B cell (primary cell): ENCODE measurements around the gene TBC1D3B. TPM values are rescaled to one million over a fixed set of nuclear protein-coding genes. Genes with fewer than 3 reads are reported as not detected.
A peak's percentile ranks its signal among the peaks of the same experiment; 100 is the strongest.
"Not testable (repeated sequence)": the region's sequence is repeated elsewhere in the genome, so short reads cannot be mapped to it uniquely, and the experiment has no call there.

Experiments
- ATAC-seq: fragments of 200-7000 bp; cut with Tn5 transposase; one replicate; pipeline ENCODE4 v1.10.0; 2021; ENCODE audit warnings: low read depth, mild to moderate bottlenecking, moderate number of reproducible peaks, moderate library complexity
- CTCF ChIA-PET: fragments of 350-600 bp; sonication (Branson Sonifier 250); formaldehyde crosslinking; loops from one replicate; lab custom pipeline; 2021; ENCODE audit warnings: antibody characterized with exemption, inconsistent platforms; lab: Charles Lee
- POLR2A ChIA-PET: fragments of 350-600 bp; sonication (Branson Sonifier 250); formaldehyde crosslinking; loops from one replicate; lab custom pipeline; 2021; ENCODE audit warnings: antibody characterized with exemption; lab: Charles Lee
- DNase-seq: peaks from one replicate; pipeline ENCODE4 v3.0.0; 2013
- H2AFZ ChIP-seq: 2 replicates; pipeline ENCODE4 v1.6.1; 2012; ENCODE audit warnings: mild to moderate bottlenecking, low read depth, low read length; ENCODE audit not compliant: insufficient read depth, poor library complexity, severe bottlenecking
- H3K27ac ChIP-seq, 2 donors: 1 replicate in 1 of 2; 2 replicates in 1 of 2; pipeline ENCODE4 v1.5.1; 2012 to 2013; ENCODE audit warnings: low read length in 2 of 2, mild to moderate bottlenecking in 2 of 2, moderate library complexity in 1 of 2
- H3K27me3 ChIP-seq, 4 experiments: fragments of 200-600 bp in 1 of 4; sonication (generic) in 1 of 4; replicated peaks in 1 of 4; 1 replicate in 2 of 4; 2 replicates in 2 of 4; pipeline versions ENCODE4 v1.6.1 to v1.7.0; 2013 to 2016; ENCODE audit warnings: low read length in 3 of 4, mild to moderate bottlenecking in 2 of 4, mixed read lengths in 1 of 4, moderate library complexity in 1 of 4; ENCODE audit not compliant: insufficient read depth in 4 of 4, control insufficient read depth in 3 of 4; ENCODE audit errors: control extremely low read depth in 1 of 4
- H3K36me3 ChIP-seq, 2 experiments: replicated peaks in 1 of 2; 1 replicate in 1 of 2; 2 replicates in 1 of 2; pipeline versions ENCODE4 v1.6.1 to v1.7.1; 2013; ENCODE audit warnings: low read length in 1 of 2; ENCODE audit not compliant: insufficient read depth in 2 of 2, control insufficient read depth in 1 of 2; ENCODE audit errors: control extremely low read depth in 1 of 2, extremely low read depth in 1 of 2
- H3K4me1 ChIP-seq, 2 donors: fragments of 200-600 bp in 1 of 2; sonication (generic) in 1 of 2; 1 replicate in 1 of 2; 2 replicates in 1 of 2; pipeline versions ENCODE4 v1.5.1 to v1.6.1; 2013 to 2017; ENCODE audit warnings: low read length in 2 of 2; ENCODE audit not compliant: control insufficient read depth in 2 of 2, insufficient read depth in 2 of 2
- H3K4me2 ChIP-seq: replicated peaks from 2 replicates; pipeline ENCODE3; 2012; ENCODE audit warnings: mild to moderate bottlenecking, low read depth, low read length; ENCODE audit not compliant: poor library complexity, severe bottlenecking
- H3K4me3 ChIP-seq, 5 experiments: fragments of 200-600 bp in 1 of 5; sonication (generic) in 1 of 5; 1 replicate in 3 of 5; 2 replicates in 2 of 5; pipeline versions ENCODE4 v1.5.1 to v1.7.0; 2011 to 2016; ENCODE audit warnings: low read length in 4 of 5, mild to moderate bottlenecking in 4 of 5, low read depth in 2 of 5, control low read depth in 1 of 5, moderate library complexity in 1 of 5; ENCODE audit not compliant: insufficient read depth in 1 of 5; ENCODE audit errors: control extremely low read depth in 1 of 5, extremely low read depth in 1 of 5
- H3K79me2 ChIP-seq: fragments of 200-600 bp; sonication (generic); one replicate; pipeline ENCODE4 v1.6.0; 2016; ENCODE audit warnings: low read length; ENCODE audit not compliant: control insufficient read depth, insufficient read depth
- H3K9ac ChIP-seq: fragments of 200-600 bp; sonication (generic); 2 replicates; pipeline ENCODE4 v1.6.1; 2017; ENCODE audit warnings: mild to moderate bottlenecking, low read length, moderate library complexity
- H3K9me3 ChIP-seq, 3 donors: one replicate each; pipeline versions ENCODE4 v1.6.1 to v1.7.1; 2013; ENCODE audit warnings: low read length in 2 of 3; ENCODE audit not compliant: control insufficient read depth in 2 of 3, insufficient read depth in 1 of 3; ENCODE audit errors: control extremely low read depth in 1 of 3
- H4K20me1 ChIP-seq: 2 replicates; pipeline ENCODE4 v1.6.0; 2012; ENCODE audit warnings: mild to moderate bottlenecking, low read length; ENCODE audit not compliant: insufficient read depth, control insufficient read depth, poor library complexity, severe bottlenecking
- H3K27ac Mint-ChIP-seq: one replicate; pipeline ENCODE4 v1.8.0; 2021; ENCODE audit warnings: mixed read lengths
- H3K27me3 Mint-ChIP-seq: one replicate; pipeline ENCODE4 v1.8.0; 2021; ENCODE audit warnings: mixed read lengths
- H3K4me1 Mint-ChIP-seq: one replicate; pipeline ENCODE4 v1.8.0; 2021; ENCODE audit warnings: mixed read lengths
- H3K4me3 Mint-ChIP-seq: one replicate; pipeline ENCODE4 v1.8.0; 2021; ENCODE audit warnings: mixed read lengths
- H3K9me3 Mint-ChIP-seq: one replicate; pipeline ENCODE4 v1.8.0; 2022; ENCODE audit warnings: mixed read lengths; ENCODE audit not compliant: insufficient read depth
- EZH2 ChIP-seq: IDR thresholded peaks from 2 replicates; pipeline ENCODE4 v1.6.1; 2012; ENCODE audit warnings: borderline replicate concordance, low read depth, mild to moderate bottlenecking, moderate library complexity, low read length; ENCODE audit not compliant: insufficient read depth, poor library complexity, severe bottlenecking
- WGBS: methylation state at CpG from one replicate; pipeline ENCODE4 v1.1.5; 2013; ENCODE audit warnings: missing lambda C conversion rate; ENCODE audit not compliant: insufficient coverage; 5-methylcytosine and 5-hydroxymethylcytosine counted together
- intact Hi-C: fragments of 100-400 bp; cut with micrococcal nuclease; formaldehyde crosslinking; loops from one replicate; pipeline ENCODE4 v1.10.0; 2022
- polyA plus RNA-seq: library from polyadenylated mRNA; depleted of rRNA; stranded (reverse); fragments of >200 nt; gene quantifications from 2 replicates; pipeline ENCODE4 v1.2.3, GENCODE V29; 2012
- total RNA-seq, 2 donors: library from RNA; stranded (reverse); fragments of 120-200 nt in 1 of 2; gene quantifications; 1 replicate in 1 of 2; 2 replicates in 1 of 2; pipeline versions ENCODE4 v1.2.3 to v1.2.4, GENCODE V29; 2013 to 2022
- TF ChIP-seq, protein P1 (sequence below): fragments of 200-600 bp; IDR thresholded peaks from one replicate; pipeline ENCODE4 v1.8.0; 2022; ENCODE audit warnings: antibody characterized with exemption, mild to moderate bottlenecking

The TBC1D3B gene
- total and polyA plus RNA-seq, 2 donors (not counting 1 experiment from before 2014, with no cell fraction given): 3.2 to 17.3 TPM

DNA sequence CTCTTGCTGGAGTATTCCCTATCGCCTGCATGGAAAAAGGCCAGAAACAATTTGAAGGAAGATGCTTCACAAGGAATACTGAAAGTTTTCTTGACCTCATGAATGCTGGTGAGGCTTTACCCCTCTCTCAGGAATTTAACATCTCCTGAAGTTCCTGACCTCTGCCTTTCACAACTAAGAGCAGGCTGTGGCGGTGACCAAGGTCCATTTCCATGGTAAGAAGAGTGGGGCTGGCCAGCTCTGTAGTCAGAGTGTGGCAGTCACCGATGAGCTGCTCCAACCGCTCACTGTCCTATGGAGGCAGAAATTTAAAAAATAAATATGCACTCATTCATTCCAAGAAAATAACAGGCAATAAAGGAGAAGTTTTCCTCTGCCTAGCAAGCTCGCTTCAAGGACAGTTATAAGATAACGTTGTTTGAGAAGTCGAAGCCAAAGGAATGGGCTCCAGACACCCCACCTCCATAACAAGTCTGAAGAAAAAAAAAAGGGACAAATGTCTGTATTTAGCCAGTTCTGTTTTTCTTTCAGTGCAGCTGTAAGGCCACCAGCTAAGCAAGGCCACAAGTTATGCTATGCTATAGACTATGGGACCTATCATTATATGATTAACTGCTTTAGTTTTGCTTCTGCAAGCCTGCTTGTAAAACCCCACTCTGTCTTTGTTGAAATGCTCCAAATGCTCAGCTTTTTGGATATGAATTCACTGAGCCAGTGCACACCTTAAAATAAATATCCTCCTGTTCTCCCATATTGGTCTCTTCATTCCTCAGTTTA lies 28.5 kb upstream of the TBC1D3B start:
- intact Hi-C loops: no loop called here
- POLR2A ChIA-PET: no interaction called here
- TF ChIP-seq, protein P1, sequence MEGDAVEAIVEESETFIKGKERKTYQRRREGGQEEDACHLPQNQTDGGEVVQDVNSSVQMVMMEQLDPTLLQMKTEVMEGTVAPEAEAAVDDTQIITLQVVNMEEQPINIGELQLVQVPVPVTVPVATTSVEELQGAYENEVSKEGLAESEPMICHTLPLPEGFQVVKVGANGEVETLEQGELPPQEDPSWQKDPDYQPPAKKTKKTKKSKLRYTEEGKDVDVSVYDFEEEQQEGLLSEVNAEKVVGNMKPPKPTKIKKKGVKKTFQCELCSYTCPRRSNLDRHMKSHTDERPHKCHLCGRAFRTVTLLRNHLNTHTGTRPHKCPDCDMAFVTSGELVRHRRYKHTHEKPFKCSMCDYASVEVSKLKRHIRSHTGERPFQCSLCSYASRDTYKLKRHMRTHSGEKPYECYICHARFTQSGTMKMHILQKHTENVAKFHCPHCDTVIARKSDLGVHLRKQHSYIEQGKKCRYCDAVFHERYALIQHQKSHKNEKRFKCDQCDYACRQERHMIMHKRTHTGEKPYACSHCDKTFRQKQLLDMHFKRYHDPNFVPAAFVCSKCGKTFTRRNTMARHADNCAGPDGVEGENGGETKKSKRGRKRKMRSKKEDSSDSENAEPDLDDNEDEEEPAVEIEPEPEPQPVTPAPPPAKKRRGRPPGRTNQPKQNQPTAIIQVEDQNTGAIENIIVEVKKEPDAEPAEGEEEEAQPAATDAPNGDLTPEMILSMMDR: no peak
- no peak for TF ChIP-seq EZH2
- no peaks in the 10 kb centered on the region for H3K79me2 ChIP-seq
- peaks cover 0 to 2% (median 0%) of the 10 kb centered on the region in 3 donors for H3K9me3 ChIP-seq
- ATAC-seq (no peak), DNase-seq (no peak)
- H3K4me3 ChIP-seq: no peak overlapping the region
- H4K20me1 ChIP-seq: no peaks in the 10 kb centered on the region
- WGBS: no CpG with 5 or more reads among the region's 7 CpGs
- no peaks in the 10 kb centered on the region for H3K36me3 ChIP-seq
- H2AFZ ChIP-seq: no peak overlapping the region
- H3K4me2 ChIP-seq: no peak overlapping the region
- no peak overlapping the region for H3K27ac Mint-ChIP-seq
- H3K9ac ChIP-seq: no peak overlapping the region
- H3K27me3 Mint-ChIP-seq: peaks cover 21% of the 10 kb centered on the region
- H3K27me3 ChIP-seq: peaks cover 0 to 44% (median 0%) of the 10 kb centered on the region in 4 experiments
- H3K4me1 Mint-ChIP-seq: peaks cover 38% of the 10 kb centered on the region
- CTCF ChIA-PET: no interaction called here
- H3K4me1 ChIP-seq: peaks cover 58% of the 10 kb centered on the region in 2 donors
- H3K4me3 Mint-ChIP-seq: no peak overlapping the region
- H3K27ac ChIP-seq: no peak overlapping the region
- H3K9me3 Mint-ChIP-seq: no peaks in the 10 kb centered on the region

DNA sequence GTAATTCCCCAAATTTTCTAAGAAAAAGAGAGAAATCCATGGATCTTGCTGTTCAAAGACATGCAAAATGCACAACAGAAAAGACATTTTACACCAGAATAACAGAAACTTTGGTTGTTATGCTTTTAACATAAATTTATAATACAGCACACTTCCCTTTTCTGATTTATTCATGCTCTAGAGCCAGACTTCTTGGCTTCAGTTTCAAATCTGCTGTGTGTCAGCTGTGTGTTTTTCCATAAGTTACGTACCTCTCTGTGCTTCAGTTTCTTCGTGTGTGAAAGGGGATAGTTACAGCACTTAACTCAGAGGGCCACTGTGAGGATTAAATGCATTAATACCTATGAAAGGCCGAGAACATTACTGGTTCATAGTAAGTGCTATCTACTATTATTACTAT lies 26.9 kb upstream of the TBC1D3B start:
- H3K9ac ChIP-seq: no peak overlapping the region
- peaks cover 0 to 45% (median 0%) of the 10 kb centered on the region in 4 experiments for H3K27me3 ChIP-seq
- ATAC-seq (no peak), DNase-seq (no peak)
- H3K27ac ChIP-seq: no peak overlapping the region
- peaks cover 65% of the 10 kb centered on the region in 2 donors for H3K4me1 ChIP-seq
- Mint-ChIP-seq H3K4me1 (peaks cover 46% of the 10 kb centered on the region), H3K27me3 (peaks cover 23% of the 10 kb centered on the region), H3K4me3 (no peak overlapping the region), H3K27ac (no peak overlapping the region), H3K9me3 (no peaks in the 10 kb centered on the region)
- no peaks in the 10 kb centered on the region for H3K9me3 ChIP-seq
- TF ChIP-seq EZH2: no peak
- TF ChIP-seq, protein P1: no peak
- CTCF ChIA-PET: no interaction called here
- H3K79me2 ChIP-seq: no peaks in the 10 kb centered on the region
- no CpG with 5 or more reads among the region's 3 CpGs for WGBS
- no peak overlapping the region for H3K4me3 ChIP-seq
- peak overlapping the region; percentile 41 for H3K4me2 ChIP-seq
- H2AFZ ChIP-seq: no peak overlapping the region
- intact Hi-C loops: no loop called here
- POLR2A ChIA-PET: no interaction called here
- no peaks in the 10 kb centered on the region for H4K20me1 ChIP-seq
- no peaks in the 10 kb centered on the region for H3K36me3 ChIP-seq

DNA sequence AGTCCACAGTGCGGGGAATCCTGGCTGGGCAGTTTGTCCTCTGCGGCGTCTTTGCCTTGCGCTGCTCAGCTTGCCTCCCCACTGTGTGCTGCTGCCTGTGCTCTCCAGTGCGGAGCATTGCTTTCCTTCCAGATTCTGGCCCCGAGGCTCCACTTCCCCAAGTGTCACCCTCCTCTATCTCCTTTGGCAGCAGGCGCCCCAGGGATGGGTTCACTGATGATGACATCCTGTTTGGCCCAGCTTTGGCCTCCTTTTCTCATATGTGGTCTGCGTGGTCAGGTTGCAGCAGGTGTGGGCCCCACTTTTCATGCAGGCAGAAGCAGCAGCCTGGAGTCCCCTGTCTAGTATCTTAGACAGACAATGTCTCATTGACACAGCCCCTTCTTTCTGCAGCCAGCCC lies 25.1 kb upstream of the TBC1D3B start:
- H3K9me3 ChIP-seq, ATAC-seq, H3K36me3 ChIP-seq, H3K27ac ChIP-seq, DNase-seq, H4K20me1 ChIP-seq, intact Hi-C loops, POLR2A ChIA-PET, H3K4me3 ChIP-seq, CTCF ChIA-PET, H3K27ac Mint-ChIP-seq, H3K79me2 ChIP-seq, H3K9me3 Mint-ChIP-seq, H3K9ac ChIP-seq, H3K4me3 Mint-ChIP-seq, H2AFZ ChIP-seq: not testable (repeated sequence)
- Histone ChIP-seq H3K4me1 (peaks cover 65 to 70% of the 10 kb centered on the region in 2 donors), H3K27me3 (peaks cover 0 to 43% (median 0%) of the 10 kb centered on the region in 4 experiments), H3K4me2 (peak overlapping the region; percentile 19)
- Mint-ChIP-seq H3K4me1 (peaks cover 44% of the 10 kb centered on the region), H3K27me3 (peaks cover 13% of the 10 kb centered on the region)
- 60% methylated on average over 1 of the region's 8 CpGs for WGBS
